Measurements from ENCODE around the gene HINT3.
"Not testable (repeated sequence)": the region's sequence is repeated elsewhere in the genome, so short reads cannot be mapped to it uniquely, and the experiment has no call there.

Gene HINT3

GRCh38 chr6:125940247-125941041, 16.1 kb upstream of the HINT3 start:
- no peak for DNase-seq

GRCh38 chr6:125942672-125943527, 13.7 kb upstream of the HINT3 start:
- DNase-seq: no peak

GRCh38 chr6:125943528-125944433, 12.8 kb upstream of the HINT3 start:
- DNase-seq: no peak

GRCh38 chr6:125944434-125944816, 12.1 kb upstream of the HINT3 start:
- no peak for DNase-seq

GRCh38 chr6:125944896-125945295, 11.7 kb upstream of the HINT3 start:
- DNase-seq: no peak

- no peak for DNase-seq
Measured at GRCh38 chr6:125945378-125946141, 11.0 kb upstream of the HINT3 start.

- no peak for DNase-seq
Measured at GRCh38 chr6:125947615-125948014, 9.0 kb upstream of the HINT3 start.

GRCh38 chr6:125948455-125948854, 8.1 kb upstream of the HINT3 start:
- DNase-seq: no peak

- DNase-seq: no peak
Measured at GRCh38 chr6:125949069-125949468, 7.5 kb upstream of the HINT3 start.

- DNase-seq: no peak
Measured at GRCh38 chr6:125950293-125950692, 6.3 kb upstream of the HINT3 start.

GRCh38 chr6:125950716-125951115, 5.9 kb upstream of the HINT3 start:
- DNase-seq: not testable (repeated sequence)

GRCh38 chr6:125951323-125951722, 5.2 kb upstream of the HINT3 start:
- DNase-seq: no peak

GRCh38 chr6:125952764-125953501, 3.6 kb upstream of the HINT3 start:
- DNase-seq: no peak

- DNase-seq: no peak
Measured at GRCh38 chr6:125953502-125953875, 3.1 kb upstream of the HINT3 start.

GRCh38 chr6:125954735-125955339, 1.7 kb upstream of the HINT3 start:
- no peak for DNase-seq

GRCh38 chr6:125955973-125956372, 597 bp upstream of the HINT3 start:
- DNase-seq: no peak

- DNase-seq: no peak
Measured at GRCh38 chr6:125957391-125957693, 772 bp downstream of the HINT3 start.

GRCh38 chr6:125957845-125958244, 1.3 kb downstream of the HINT3 start:
- DNase-seq: peak; percentile 10

- DNase-seq: no peak
Measured at GRCh38 chr6:125959041-125959440, 2.5 kb downstream of the HINT3 start.

GRCh38 chr6:125961117-125961516, 4.5 kb downstream of the HINT3 start:
- no peak for DNase-seq

GRCh38 chr6:125962900-125963497, 6.4 kb downstream of the HINT3 start:
- no peak for DNase-seq
